A673 (cell line): ENCODE results near the gene KCTD16. TPM values are rescaled to one million over a fixed set of nuclear protein-coding genes. Genes with fewer than 3 reads are reported as not detected.

Source experiments
- BruUV-seq: library from RNA; stranded (reverse); fragments of 400-500 nt; replicated peaks from 2 replicates; lab custom pipeline; 2021; lab: Mats Ljungman, UMichigan
- CTCF ChIA-PET: fragments of 300-600 bp; sonication (Branson Sonifier 250); formaldehyde crosslinking; loops from one replicate; lab custom pipeline; 2022; ENCODE audit warnings: antibody characterized with exemption; lab: Charles Lee
- POLR2A ChIA-PET: fragments of 300-600 bp; sonication (Branson Sonifier 250); formaldehyde crosslinking; loops from one replicate; lab custom pipeline; 2022; ENCODE audit warnings: antibody characterized with exemption; ENCODE audit not compliant: low non-redundant PET; lab: Charles Lee
- DNase-seq: peaks from one replicate; pipeline ENCODE4 v3.0.0-alpha.2; 2015; ENCODE audit warnings: low spot score
- H3K27ac ChIP-seq: fragments of 200-600 bp; sonication (generic); 2 replicates; pipeline ENCODE4 v1.5.1; 2016; ENCODE audit warnings: mixed run types, low read depth, mild to moderate bottlenecking, mixed read lengths, antibody characterized with exemption, low read length; ENCODE audit not compliant: poor library complexity, severe bottlenecking
- H3K27me3 ChIP-seq: fragments of 200-600 bp; sonication (generic); replicated peaks from 2 replicates; pipeline ENCODE4 v1.6.1; 2017; ENCODE audit warnings: mixed run types, low read depth, mild to moderate bottlenecking, mixed read lengths, antibody characterized with exemption, low read length; ENCODE audit not compliant: insufficient read depth, poor library complexity
- H3K36me3 ChIP-seq: fragments of 200-600 bp; sonication (generic); 2 replicates; pipeline ENCODE4 v1.6.1; 2016; ENCODE audit warnings: mixed run types, mild to moderate bottlenecking, mixed read lengths, antibody characterized with exemption, low read length; ENCODE audit not compliant: insufficient read depth, poor library complexity, severe bottlenecking
- H3K4me1 ChIP-seq: fragments of 200-600 bp; sonication (generic); 2 replicates; pipeline ENCODE4 v1.6.1; 2017; ENCODE audit warnings: mixed run types, mild to moderate bottlenecking, mixed read lengths, antibody characterized with exemption, low read length; ENCODE audit not compliant: insufficient read depth, poor library complexity, severe bottlenecking
- H3K4me3 ChIP-seq: fragments of 200-600 bp; sonication (generic); 2 replicates; pipeline ENCODE4 v1.5.1; 2016; ENCODE audit warnings: low read depth, mixed run types, mild to moderate bottlenecking, mixed read lengths, low read length; ENCODE audit not compliant: poor library complexity, severe bottlenecking
- H3K9me3 ChIP-seq: fragments of 200-600 bp; sonication (generic); 2 replicates; pipeline ENCODE4 v1.6.1; 2016; ENCODE audit warnings: mixed run types, low read depth, mild to moderate bottlenecking, mixed read lengths, antibody characterized with exemption, low read length; ENCODE audit not compliant: poor library complexity, severe bottlenecking
- CTCF ChIP-seq: fragments of 300-800, 200-600 bp; sonication (generic); conservative IDR thresholded peaks from 2 replicates; pipeline ENCODE4 v1.5.1; 2017; ENCODE audit warnings: low read depth, mild to moderate bottlenecking, antibody characterized with exemption, low read length, moderate library complexity, mixed read lengths
- EZH2 ChIP-seq: fragments of 200-600 bp; sonication (generic); IDR thresholded peaks from 2 replicates; pipeline ENCODE4 v1.6.1; 2017; ENCODE audit warnings: borderline replicate concordance, low read depth, mild to moderate bottlenecking, mixed read lengths, antibody characterized with exemption, low read length; ENCODE audit not compliant: poor library complexity, severe bottlenecking
- intact Hi-C: fragments of 100-400 bp; cut with micrococcal nuclease; formaldehyde crosslinking; loops from one replicate; pipeline ENCODE4 v1.10.0; 2022; ENCODE audit not compliant: unreplicated experiment
- total RNA-seq: library from RNA; stranded (reverse); gene quantifications from 2 replicates; pipeline ENCODE4 v1.2.3, GENCODE V29; 2021

Gene KCTD16
- total RNA-seq, 1 experiment from 2014 or later: 1.1 TPM

GRCh38 chr5:144395704-144396103 is 225.0 kb downstream of the KCTD16 start:
- POLR2A ChIA-PET: no interaction called here
- CTCF ChIA-PET: no interaction called here
- TF ChIP-seq CTCF: no peak
- TF ChIP-seq EZH2: no peak
- Histone ChIP-seq H3K36me3 (no peaks in the 10 kb centered on the region), H3K9me3 (no peaks in the 10 kb centered on the region), H3K27ac (no peak overlapping the region), H3K4me1 (no peaks in the 10 kb centered on the region), H3K27me3 (no peaks in the 10 kb centered on the region), H3K4me3 (no peak overlapping the region)
- no TSS peak for BruUV-seq
- intact Hi-C loops: no loop called here
- no peak for DNase-seq

- Histone ChIP-seq H3K27ac (no peak overlapping the region), H3K4me3 (no peak overlapping the region), H3K27me3 (no peaks in the 10 kb centered on the region), H3K9me3 (no peaks in the 10 kb centered on the region), H3K4me1 (no peaks in the 10 kb centered on the region), H3K36me3 (no peaks in the 10 kb centered on the region)
- BruUV-seq: no TSS peak
- ChIA-PET CTCF (no interaction called here), POLR2A (no interaction called here)
- TF ChIP-seq CTCF (no peak), EZH2 (no peak)
- DNase-seq: no peak
- intact Hi-C loops: no loop called here
Measured at GRCh38 chr5:144403058-144403457, 232.4 kb downstream of the KCTD16 start.

- POLR2A ChIA-PET: no interaction called here
- TF ChIP-seq CTCF: no peak
- TF ChIP-seq EZH2: no peak
- no peak overlapping the region for H3K4me3 ChIP-seq
- no peak overlapping the region for H3K27ac ChIP-seq
- H3K36me3 ChIP-seq: no peaks in the 10 kb centered on the region
- BruUV-seq: no TSS peak
- intact Hi-C loops: no loop called here
- no peaks in the 10 kb centered on the region for H3K4me1 ChIP-seq
- H3K27me3 ChIP-seq: no peaks in the 10 kb centered on the region
- H3K9me3 ChIP-seq: no peaks in the 10 kb centered on the region
- CTCF ChIA-PET: no interaction called here
- no peak for DNase-seq
Measured at GRCh38 chr5:144403817-144404420, 233.2 kb downstream of the KCTD16 start.
